Measurements from ENCODE around the gene AP1S1. TPM values are rescaled to one million over a fixed set of nuclear protein-coding genes. Genes with fewer than 3 reads are reported as not detected.
"Not testable (repeated sequence)": the region's sequence is repeated elsewhere in the genome, so short reads cannot be mapped to it uniquely, and the experiment has no call there.

Gene AP1S1
- total RNA-seq (10 to 100 TPM; 31.7 to 54.8 TPM), polyA plus RNA-seq (ENCODE audit: insufficient read depth, low read depth, low replicate concordance) (46.3 TPM)
- long read RNA-seq, donor 1, transcript AP1S1-201 (5 exons, 1,303 nt): major isoform, 21 of 28 reads
- long read RNA-seq, donor 1, partial matches to known transcripts: 7 of 28 reads
- long read RNA-seq, donor 1, other reads (novel, unspliced or antisense): 0 of 28 reads
- long read RNA-seq, donor 2, transcript AP1S1-201 (5 exons, 1,303 nt): major isoform, 24 of 32 reads
- long read RNA-seq, donor 2, partial matches to known transcripts: 7 of 32 reads
- long read RNA-seq, donor 2, other reads (novel, unspliced or antisense): 0 of 32 reads

DNA sequence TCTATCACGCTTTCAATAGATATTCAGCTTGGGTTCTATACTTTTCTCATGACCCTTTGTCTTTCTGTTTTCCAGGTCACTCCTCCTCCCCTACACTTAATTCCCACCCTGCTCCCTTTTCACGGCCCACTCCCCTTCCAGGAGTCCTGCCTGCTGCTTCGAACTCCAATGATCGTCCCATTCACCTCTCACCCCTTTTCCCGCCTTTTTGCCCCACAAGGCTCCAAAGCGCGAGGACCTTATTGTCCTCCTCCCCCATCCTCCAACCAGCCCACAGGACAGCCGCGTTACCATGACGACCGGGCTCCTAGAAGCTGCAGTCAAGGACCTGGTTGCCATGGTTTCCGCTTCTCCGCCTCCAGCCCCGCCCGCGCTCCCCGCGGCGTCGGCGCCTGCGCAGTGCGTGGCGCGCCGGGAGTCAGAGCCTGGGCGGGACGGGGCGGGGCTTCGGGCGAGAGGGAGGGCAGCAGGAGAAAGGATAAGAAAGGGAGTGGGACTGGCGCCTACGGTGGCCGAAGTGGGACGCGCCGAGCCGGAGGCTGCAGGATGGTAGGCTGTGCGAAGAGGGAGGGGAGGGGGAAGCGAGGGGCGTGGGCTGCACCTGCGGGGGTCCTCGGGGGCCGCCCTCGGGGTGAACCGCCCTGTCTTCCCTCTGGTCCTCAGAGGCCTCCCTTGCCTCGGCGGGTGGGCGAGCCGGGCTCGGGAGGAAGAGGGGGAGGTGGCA lies at the start of gene AP1S1:
Gene AP1S1 (plus strand): TSS at position 508 of the 724 bp plus-strand sequence. CDS start 39 bp downstream, at position 547.
- Histone ChIP-seq H3K27me3 (no peaks in the 10 kb centered on the region), H3K4me1 (peaks cover 11% of the 10 kb centered on the region), H3K4me3 (peak within 1 kb of the TSS; percentile 77 to 93), H3K36me3 (ENCODE audit: low read depth, missing control alignments) (no peaks in the 10 kb centered on the region), H3K9me3 (no peaks in the 10 kb centered on the region), H3K27ac (peak within 1 kb of the TSS in 1 of 2 donors; percentile 46)
- intact Hi-C loops (cut with DNase I; ENCODE audit: low total_unique reads): no loop called here
- no peak for TF ChIP-seq POLR2A (IDR thresholded peaks at IDR 0.05)
- TF ChIP-seq, protein P1, sequence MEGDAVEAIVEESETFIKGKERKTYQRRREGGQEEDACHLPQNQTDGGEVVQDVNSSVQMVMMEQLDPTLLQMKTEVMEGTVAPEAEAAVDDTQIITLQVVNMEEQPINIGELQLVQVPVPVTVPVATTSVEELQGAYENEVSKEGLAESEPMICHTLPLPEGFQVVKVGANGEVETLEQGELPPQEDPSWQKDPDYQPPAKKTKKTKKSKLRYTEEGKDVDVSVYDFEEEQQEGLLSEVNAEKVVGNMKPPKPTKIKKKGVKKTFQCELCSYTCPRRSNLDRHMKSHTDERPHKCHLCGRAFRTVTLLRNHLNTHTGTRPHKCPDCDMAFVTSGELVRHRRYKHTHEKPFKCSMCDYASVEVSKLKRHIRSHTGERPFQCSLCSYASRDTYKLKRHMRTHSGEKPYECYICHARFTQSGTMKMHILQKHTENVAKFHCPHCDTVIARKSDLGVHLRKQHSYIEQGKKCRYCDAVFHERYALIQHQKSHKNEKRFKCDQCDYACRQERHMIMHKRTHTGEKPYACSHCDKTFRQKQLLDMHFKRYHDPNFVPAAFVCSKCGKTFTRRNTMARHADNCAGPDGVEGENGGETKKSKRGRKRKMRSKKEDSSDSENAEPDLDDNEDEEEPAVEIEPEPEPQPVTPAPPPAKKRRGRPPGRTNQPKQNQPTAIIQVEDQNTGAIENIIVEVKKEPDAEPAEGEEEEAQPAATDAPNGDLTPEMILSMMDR (IDR thresholded peaks at IDR 0.05): no peak
- DNase-seq: peak; percentile 97
- 2 to 3% methylated on average over 29 to 50 of the region's 51 CpGs for WGBS, 2 donors

DNA sequence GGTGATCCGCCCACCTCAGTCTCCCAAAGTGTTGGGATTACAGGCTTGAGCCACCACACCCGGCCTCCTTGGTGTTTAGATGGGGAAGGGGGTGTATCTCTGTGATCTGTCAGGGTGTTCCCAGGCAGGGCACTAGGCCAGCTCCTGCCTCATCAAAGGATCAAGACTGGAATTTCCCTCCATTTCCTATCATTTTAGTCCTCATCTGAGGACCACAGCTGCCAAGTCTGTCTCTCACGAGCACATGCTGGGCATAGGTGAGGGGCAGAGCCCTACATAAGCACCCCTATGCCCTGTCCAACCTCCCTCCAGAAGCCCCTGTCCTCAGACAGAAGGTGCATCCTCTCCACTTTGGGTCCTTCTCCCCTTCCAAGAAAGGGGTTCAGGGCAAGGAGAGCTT lies 49.5 kb upstream of the AP1S1 start:
- no peak overlapping the region for H3K27ac ChIP-seq
- TF ChIP-seq POLR2A (IDR thresholded peaks at IDR 0.05): no peak
- TF ChIP-seq, protein P1 (IDR thresholded peaks at IDR 0.05): no peak
- no peaks in the 10 kb centered on the region for H3K27me3 ChIP-seq
- H3K4me1 ChIP-seq: peaks cover 13% of the 10 kb centered on the region
- DNase-seq: no peak
- no peaks in the 10 kb centered on the region for H3K9me3 ChIP-seq
- no peaks in the 10 kb centered on the region for H3K36me3 ChIP-seq (ENCODE audit: low read depth, missing control alignments)
- intact Hi-C loops (cut with DNase I; ENCODE audit: low total_unique reads): no loop called here
- H3K4me3 ChIP-seq: no peak overlapping the region
- 64 to 69% methylated on average over 3 of the region's 3 CpGs for WGBS, 2 donors

DNA sequence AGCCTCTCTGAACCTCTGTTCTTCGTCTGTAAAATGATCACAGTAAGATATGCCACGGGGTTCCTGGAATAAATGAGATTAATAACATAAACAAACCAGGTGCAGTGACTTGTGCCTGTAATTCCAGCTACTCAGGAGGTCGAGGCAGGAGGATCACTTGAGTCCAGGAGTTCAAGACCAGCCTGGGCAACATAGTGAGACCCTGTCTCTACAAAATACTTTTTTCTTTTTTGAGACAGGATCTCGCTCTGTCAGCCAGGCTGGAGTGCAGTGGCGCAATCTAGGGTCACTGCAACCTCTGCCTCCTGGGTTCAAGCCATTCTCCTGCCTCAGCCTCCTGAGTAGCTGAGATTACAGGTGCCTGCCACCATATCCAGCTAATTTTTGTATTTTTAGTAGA lies 49.0 kb upstream of the AP1S1 start:
- H3K9me3 ChIP-seq; intact Hi-C loops (cut with DNase I; ENCODE audit: low total_unique reads); H3K27me3 ChIP-seq; H3K27ac ChIP-seq; H3K4me3 ChIP-seq; DNase-seq; H3K4me1 ChIP-seq; H3K36me3 ChIP-seq (ENCODE audit: low read depth, missing control alignments): not testable (repeated sequence)
- WGBS, 2 donors: 86 to 95% methylated on average over 5 of the region's 5 CpGs

DNA sequence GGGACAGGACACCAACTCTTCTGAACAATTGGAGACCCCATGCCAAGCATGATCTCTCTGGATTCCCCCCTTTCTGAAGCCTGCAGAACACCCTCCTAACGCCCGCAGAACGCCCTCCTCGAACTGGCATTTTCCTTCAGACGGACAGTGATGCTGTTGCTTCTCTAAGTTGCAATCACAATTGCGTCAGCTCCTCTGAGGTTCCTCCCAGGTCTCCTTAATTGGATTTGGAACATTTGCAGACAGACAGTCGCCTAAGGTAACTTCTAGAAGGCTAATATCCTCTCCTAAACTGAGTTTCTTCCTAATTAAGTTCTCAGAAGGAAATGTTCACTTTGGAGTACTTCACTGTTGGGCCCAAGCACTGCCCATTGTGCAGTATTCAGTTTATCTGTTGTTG lies 47.9 kb upstream of the AP1S1 start:
- intact Hi-C loops (cut with DNase I; ENCODE audit: low total_unique reads): no loop called here

DNA sequence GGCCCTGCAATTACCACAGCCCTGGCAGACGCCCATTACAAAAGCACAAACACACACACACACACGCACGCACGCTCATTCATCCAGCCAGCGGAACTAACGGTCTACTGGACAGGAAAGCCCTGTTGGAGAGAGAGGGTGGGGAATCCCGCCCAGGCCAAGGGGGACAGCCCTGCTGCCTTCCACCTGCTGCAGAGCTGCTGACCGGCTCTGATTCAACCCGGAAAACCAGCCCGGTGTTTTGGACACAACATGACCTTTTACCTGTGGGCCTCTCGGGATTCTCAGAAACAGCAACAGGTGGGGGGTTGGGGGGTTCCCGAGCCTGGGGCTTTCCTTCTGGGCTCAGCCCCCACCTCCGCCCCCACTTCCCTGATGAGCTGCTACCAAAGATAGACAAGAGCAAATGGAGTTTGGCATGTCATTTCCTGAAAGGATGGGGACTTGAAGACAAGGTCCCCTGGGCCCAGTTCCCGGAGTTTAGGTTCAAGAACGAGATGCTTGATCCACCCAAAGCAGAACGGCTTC lies 45.9 kb upstream of the AP1S1 start:
- H3K27ac ChIP-seq: peak overlapping the region in 1 of 2 donors; percentile 63
- no peaks in the 10 kb centered on the region for H3K9me3 ChIP-seq
- TF ChIP-seq, protein P1 (IDR thresholded peaks at IDR 0.05): no peak
- TF ChIP-seq POLR2A (IDR thresholded peaks at IDR 0.05): no peak
- intact Hi-C loops (cut with DNase I; ENCODE audit: low total_unique reads): no loop called here
- H3K27me3 ChIP-seq: no peaks in the 10 kb centered on the region
- WGBS, 2 donors: 54 to 58% methylated on average over 16 of the region's 16 CpGs
- peaks cover 18% of the 10 kb centered on the region for H3K4me1 ChIP-seq
- H3K4me3 ChIP-seq: no peak overlapping the region
- DNase-seq: peak; percentile 69
- no peaks in the 10 kb centered on the region for H3K36me3 ChIP-seq (ENCODE audit: low read depth, missing control alignments)

More for the DNA sequence above, 47.9 kb upstream of the AP1S1 start:
- no peak overlapping the region for H3K4me3 ChIP-seq
- H3K36me3 ChIP-seq (ENCODE audit: low read depth, missing control alignments): no peaks in the 10 kb centered on the region
- no peak for DNase-seq
- TF ChIP-seq POLR2A (IDR thresholded peaks at IDR 0.05): no peak
- TF ChIP-seq, protein P1 (IDR thresholded peaks at IDR 0.05): no peak
- no peaks in the 10 kb centered on the region for H3K27me3 ChIP-seq
- peaks cover 4% of the 10 kb centered on the region for H3K4me1 ChIP-seq
- H3K27ac ChIP-seq: no peak overlapping the region
- H3K9me3 ChIP-seq: no peaks in the 10 kb centered on the region
- WGBS, 2 donors: 91 to 97% methylated on average over 7 of the region's 7 CpGs

Measured in testis (tissue), 5 donors.